SKM-1 treated with dmso at 0.1 percent for 144 hours (cell line): ENCODE results near the gene RPL31.
"Not testable (repeated sequence)": the region's sequence is repeated elsewhere in the genome, so short reads cannot be mapped to it uniquely, and the experiment has no call there.

ENCODE experiments used
- DNase-seq: peaks from one replicate; lab custom pipeline; 2025; ENCODE audit not compliant: unreplicated experiment; lab: John Stamatoyannopoulos, UW

Gene RPL31

GRCh38 chr2:101023327-101024107 lies 21.4 kb downstream of the RPL31 start:
- no peak for DNase-seq

DNA sequence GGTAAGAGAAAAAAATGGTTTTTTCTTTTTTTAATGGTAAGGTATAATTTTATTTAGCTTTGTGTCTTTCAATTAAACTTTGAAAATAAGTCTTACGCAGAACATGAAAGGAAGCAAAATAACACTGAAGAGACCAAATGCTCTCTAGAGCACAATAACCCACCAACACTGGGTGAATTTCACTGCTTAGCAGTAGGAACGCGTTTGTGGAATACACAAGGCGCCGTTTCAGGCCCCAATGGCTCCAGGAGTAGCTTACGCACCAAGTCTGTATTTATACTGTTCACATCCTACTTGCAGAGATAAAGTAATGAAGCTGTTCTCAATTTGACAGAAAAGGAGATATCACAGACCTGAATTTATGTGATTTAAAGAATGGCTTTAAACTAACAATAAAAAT lies 23.5 kb downstream of the RPL31 start:
- DNase-seq: no peak

DNA sequence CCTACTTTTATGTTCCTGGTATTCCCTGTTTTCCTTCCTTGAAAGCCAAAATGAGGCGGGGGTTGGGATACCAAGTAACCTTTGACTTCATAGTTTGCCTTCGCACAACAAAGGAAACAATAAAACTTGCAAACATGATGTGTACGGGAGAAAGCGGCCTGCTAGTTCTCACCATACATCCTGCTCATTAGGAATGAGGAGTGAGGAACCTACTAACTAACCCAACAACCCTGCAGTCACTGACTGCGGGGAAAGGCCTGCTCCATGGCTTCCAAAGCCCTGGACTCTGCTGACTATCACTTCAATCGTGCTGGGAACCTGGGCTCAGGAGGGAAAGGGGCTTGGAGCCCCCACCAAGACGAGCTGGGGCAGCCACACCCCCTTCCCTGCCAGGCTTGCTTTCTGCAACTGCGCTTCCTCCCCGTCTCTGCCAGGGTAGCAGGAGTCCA lies 24.2 kb downstream of the RPL31 start:
- DNase-seq: no peak

DNA sequence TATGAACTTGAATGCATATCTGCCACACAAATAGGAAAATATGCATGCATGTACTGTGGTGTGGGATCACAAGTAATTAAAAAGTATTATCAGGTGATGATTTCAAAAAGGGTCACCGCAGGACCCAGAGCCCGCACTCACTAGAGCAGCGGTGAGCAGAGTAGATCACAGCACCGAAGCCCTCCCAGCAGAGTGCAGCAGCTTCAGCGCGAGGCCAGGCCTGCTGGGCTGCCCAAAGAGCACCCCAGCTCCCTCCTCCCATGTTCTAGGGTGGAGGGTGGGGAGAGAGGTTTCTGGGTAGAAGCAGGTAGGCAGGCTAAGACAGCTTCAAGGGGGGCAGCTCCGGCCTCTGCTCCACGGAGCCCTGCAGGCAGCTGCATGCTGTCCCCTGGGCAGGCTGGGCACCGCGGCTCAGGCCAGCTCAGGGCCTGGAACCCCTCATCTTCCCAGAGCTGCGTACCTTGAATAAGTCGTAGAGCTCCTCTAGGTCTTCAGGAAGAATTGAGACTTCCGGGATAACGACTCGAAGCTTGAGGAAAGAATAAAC lies 24.9 kb downstream of the RPL31 start:
- no peak for DNase-seq

- DNase-seq: no peak
These were observed 25.8 kb downstream of the RPL31 start for GRCh38 chr2:101027852-101028251.

GRCh38 chr2:101030866-101031554 lies 28.9 kb downstream of the RPL31 start:
- no peak for DNase-seq

GRCh38 chr2:101032084-101032776 lies 30.1 kb downstream of the RPL31 start:
- DNase-seq: no peak

DNA sequence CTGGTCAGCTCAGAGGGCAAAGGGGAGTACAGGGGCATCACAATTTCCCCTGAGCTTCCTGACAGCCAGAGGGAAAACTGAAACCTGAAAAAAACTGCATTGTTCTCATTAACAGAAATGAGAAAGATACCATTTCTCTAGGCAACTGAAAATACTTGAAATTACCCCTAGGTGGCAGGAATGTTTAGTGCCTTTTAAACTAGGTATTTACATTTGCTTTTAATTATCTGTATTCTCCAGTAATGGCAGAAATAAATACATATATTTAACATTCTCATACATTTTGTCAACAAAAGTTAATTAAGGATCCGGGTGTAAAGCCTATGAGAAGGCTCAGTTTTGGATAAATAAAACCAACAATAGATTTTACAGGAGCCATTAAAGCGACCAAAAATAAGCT lies 34.5 kb downstream of the RPL31 start:
- peak; percentile 3 for DNase-seq

GRCh38 chr2:101037161-101037755 lies 35.2 kb downstream of the RPL31 start:
- no peak for DNase-seq

- DNase-seq: peak; percentile 86
These were observed 36.6 kb downstream of the RPL31 start for GRCh38 chr2:101038455-101039255.

DNA sequence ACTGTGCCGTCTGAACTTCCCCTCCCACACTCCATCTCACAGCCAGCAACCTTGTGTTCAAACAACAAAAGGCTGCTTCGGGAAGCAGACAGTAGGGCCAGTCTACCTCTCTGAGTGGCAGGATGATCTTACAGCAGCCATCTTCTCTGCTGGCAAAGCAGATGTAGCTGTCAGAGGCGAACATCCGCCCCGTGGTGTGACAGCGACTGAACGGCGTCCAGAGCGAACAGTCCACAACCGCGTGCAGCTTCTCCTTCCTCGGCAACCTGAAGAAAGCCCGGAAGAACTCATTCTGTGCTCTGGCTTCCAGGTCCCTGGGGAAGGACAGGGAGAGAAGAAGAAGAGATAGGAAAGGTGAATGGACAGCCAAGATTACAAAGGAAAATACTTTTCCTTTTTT lies 38.0 kb downstream of the RPL31 start:
- DNase-seq: no peak

GRCh38 chr2:101040761-101041160 lies 38.7 kb downstream of the RPL31 start:
- DNase-seq: peak; percentile 15

DNA sequence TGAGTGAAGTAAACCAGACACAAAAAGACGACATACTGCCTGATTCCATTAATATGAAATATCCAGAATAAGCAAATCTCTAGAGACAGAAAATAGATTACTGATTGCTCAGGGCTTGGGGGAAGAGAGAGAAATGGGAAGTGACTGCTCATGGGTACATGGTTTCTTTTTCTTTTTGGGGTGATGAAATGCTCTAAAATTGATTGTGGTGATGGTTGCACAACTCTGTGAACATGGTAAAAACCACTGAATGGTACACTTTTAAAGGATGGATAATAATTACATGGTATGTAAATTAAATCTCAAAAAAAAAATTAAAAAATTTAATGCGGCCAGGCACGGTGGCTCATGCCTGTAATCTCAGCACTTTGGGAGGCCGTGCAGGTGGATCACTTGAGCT lies 39.3 kb downstream of the RPL31 start:
- peak; percentile 84 for DNase-seq

DNA sequence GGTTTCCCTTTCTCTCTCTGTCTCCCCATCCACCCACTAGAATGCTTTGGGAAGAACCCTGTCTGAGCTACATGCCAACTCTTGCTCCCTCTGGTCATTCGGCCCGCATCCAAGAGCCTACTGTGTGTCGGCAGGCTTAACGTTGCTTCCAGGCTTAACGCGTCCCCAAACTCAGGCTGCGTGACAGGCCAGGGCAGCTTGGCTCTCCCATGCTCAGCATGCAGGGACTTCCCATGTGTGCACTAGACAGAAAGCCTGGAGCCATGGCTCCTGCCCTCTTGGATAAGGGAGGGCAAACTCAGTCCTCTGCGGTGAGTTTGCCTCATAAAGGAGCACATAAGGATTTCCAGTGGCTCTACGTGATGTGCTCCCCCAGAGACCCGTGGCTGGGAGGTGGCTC lies 43.2 kb downstream of the RPL31 start:
- DNase-seq: no peak

DNA sequence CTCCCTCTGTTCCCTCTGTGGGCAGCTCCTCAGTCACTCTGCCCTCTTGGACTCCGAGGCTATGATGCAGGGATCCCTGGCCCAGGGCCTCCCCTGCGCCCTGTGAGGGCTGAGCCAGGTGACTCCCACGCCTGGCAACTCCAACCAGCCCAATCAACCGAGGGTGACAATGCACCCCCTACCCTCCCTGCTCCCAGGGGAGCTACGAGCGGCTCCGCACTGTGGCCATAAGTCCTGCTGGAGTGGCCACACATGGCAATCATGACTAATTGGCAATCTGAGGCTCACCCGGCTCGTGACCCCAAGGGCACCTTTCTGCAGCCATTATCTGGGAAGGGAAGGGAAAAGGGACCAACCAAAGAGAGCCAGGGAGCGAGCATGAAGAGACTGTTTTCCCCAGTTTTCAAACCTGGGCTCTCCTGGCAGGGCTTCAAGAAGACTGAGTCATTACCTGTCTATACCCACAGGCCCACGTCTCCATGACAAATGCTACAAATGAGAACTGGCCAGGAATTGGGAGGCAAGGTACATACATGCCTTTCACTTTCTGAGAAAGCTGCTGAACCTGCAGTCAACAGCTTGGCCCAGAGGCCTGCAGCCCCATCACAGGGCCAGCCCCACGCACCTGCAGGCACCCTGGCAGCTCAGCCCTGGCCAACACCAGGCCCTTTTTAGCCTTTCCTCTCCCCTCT lies 45.1 kb downstream of the RPL31 start:
- no peak for DNase-seq

DNA sequence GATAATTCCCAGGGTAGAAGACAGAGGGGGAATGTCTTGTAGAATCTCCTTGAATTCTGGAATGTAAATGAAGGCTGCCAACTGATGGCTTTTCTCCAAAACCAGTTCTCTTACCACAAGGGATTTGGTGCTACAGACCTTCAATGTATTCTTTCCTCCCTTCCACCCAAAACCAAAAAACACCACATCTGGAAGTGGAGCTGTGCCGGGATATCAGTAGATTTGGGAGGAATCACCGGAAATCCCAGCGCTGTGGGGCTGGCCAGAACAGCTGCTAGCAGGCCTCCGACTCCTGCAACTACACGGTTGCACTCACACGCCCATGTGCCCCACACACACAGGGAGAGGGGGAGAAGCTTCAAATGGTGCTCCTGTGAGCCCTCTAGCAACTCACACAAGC lies 45.7 kb downstream of the RPL31 start:
- DNase-seq: no peak

- no peak for DNase-seq
These were observed 46.7 kb downstream of the RPL31 start for GRCh38 chr2:101048756-101049155.

- not testable (repeated sequence) for DNase-seq
These were observed 48.8 kb downstream of the RPL31 start for GRCh38 chr2:101050886-101051285.

- no peak for DNase-seq
These were observed 50.1 kb downstream of the RPL31 start for GRCh38 chr2:101052147-101052546.

GRCh38 chr2:101053117-101053516 lies 51.0 kb downstream of the RPL31 start:
- DNase-seq: no peak
